Stimulated activated naive CD4-positive, alpha-beta T cell (primary cell): Measurements from ENCODE around the gene PLEKHA8.

Experiments used
- DNase-seq, 6 experiments: peaks; one replicate each; lab custom pipeline; 2025; lab: John Stamatoyannopoulos, UW

PLEKHA8 gene

GRCh38 chr7:30028216-30028748, at the start of gene PLEKHA8:
TSS of gene PLEKHA8 (plus strand) at chr7:30028412. CDS start at chr7:30028763, 351 bp downstream.
- DNase-seq = peak; percentile 72 to 94 (median 81)

DNA sequence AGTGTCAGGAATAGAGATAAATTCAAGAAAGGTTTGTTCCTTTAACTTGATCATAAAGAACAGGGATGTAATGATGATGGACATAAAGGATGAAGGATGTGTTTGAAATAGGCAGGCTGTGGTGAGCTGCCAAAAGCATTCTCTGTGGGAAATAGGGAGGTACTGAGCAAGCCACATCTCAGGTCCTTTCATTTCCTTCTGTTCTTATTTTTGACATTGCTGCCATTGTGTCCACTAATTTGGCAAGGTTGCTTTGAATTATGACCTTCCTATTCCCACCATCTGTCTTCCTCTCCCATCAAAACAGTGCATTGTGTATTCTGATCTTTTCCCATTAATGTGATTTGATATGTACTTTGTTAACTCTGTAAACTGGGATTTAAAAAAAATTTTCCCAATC, 48.1 kb upstream of the PLEKHA8 start:
- no peak for DNase-seq

DNA sequence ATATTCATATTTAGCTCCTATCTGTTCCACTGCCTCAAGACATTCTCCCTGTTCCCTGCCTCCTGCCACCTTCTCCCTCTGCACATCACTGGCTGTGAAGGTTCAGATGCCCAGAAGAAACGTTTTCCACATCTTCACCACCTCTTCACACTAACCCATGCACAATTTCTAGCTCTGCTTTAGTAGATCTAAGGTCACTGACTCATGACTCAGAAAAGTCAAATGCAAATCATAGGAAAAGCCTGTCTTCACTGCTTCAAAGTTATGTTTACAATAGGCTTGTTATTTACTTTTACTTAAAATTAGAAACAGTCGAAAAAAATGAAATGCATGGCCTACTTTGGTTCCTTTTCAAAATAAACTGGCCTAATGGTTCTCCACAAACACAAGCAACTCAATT, 41.1 kb upstream of the PLEKHA8 start:
- no peak for DNase-seq

DNA sequence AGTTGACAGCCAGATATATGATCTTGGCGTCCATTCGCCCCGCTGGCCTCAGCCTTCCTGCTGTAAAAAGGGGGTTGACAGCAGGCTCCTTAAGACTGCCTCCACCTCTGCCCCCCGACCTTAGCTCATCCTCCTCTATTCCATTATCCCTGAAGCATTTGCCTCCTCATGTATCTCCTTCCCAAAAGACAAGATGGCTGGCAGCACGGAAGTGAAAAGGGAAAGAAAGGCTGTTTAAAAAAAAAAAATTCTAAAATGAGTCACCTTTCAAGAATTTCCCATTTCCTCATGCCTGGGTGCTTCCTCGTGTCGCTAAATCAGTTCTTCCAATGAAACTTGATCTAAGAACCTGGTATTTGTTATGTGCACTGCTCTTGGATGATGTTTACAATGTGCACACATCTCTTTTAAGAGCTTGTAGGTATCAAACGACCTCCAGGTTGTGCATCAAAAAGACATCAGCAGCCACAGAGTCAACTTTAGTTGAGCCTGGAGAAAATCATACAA, 40.3 kb upstream of the PLEKHA8 start:
- DNase-seq = no peak

DNA sequence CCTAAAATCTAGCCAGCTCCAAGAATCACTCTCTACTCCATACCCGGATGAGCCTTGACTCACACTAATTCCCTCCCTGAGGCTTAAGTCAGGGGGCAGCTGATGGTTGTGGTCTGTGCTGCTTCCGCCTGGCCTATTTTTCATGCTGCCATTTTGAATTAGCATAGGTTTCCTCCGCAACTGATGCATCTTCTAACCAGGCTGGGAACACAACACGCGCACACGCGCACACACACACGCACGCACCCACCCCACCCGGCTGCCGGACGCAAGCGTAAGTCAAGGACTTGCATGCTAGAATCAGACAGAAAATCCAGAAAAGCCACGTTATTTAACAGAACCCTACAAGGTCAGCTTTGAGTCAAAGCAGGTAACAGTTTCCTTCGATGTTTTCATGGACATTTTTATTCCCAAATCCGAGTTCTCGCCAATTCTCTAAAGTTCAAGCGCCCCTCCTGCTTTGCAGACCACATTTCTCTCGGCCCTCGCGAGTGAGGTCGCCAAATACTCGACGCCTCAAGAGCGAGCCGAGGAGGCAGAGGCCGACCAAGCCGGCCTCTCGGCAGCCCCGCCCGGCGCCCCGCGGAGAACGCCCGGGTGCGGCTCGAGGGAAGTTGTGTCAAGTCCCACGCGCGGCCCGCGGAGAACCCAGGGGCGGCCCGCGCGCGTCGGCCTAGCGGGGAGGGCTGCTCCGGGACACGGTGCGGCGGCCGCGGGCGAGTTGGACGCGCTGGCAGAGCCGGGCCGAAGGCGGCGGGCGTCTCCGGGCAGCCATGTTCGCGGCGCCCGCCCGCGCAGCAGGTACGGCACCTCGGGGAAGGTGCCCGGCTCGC, 39.6 kb upstream of the PLEKHA8 start:
- peak in 4 of 6 experiments; percentile 14 to 37 (median 19) for DNase-seq

DNA sequence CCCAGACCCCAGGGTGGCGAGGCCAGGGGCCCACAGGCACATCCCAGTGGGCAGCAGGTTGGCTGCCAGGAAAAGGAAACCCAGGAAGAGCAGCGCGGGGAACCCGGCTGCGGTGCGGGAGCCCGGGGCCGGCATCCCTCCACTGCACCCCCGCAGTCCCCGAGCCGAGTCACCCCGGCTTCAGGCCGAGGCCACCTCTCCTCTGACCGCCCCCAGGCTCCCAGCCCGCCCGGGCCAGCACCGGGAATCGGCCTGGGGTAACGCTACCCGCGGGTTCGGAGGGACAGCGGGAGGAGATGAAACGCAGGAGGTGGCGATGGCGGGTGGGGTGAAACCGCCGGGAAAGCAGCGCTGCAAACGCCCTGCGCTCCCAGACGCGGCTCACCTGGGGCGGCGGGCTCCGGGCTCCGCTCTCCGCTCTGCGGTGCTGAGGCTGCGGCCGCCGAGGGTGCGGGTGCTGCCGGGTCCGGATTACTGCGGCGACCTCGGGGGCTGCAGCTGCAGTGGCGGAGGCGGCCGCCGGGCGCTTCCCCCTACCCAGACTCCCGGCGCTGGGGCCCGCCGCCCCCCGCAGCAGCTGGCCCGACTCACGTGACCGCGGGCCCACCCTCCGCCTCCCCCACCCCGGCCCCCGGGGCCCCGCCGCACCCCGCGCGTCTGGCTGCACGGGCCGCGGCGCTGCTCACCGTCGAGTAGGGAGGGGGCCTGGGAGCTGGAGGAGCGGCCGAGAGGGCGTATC, 38.8 kb upstream of the PLEKHA8 start, which contains the start of gene SCRN1:
SCRN1 (minus strand) TSS at position 545 of the 739 bp plus-strand sequence. CDS start 20,734 bp downstream, outside the sequence.
- DNase-seq = peak in 2 of 6 experiments; percentile 18 to 37

- no peak for DNase-seq
These were observed 37.3 kb upstream of the PLEKHA8 start for GRCh38 chr7:29990931-29991330.

DNA sequence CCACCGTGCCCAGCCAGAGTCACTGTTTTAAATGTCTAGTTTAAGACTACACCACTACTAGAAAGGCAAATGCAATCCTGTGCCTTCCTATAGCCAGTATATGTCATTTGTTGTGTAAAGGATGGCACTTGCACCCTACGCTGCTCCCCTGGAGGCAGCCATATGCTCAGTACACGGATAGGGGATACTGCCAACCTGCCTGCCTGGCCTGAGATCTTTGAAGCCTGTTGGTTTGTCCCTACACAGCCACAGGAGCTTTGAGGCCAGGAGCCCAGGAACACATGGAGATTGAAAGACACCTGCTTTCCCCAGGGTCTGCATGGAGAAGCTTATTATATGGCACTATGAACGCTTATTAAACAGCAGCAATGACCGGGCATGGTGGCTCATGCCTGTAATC, 36.3 kb upstream of the PLEKHA8 start:
- DNase-seq = no peak

DNA sequence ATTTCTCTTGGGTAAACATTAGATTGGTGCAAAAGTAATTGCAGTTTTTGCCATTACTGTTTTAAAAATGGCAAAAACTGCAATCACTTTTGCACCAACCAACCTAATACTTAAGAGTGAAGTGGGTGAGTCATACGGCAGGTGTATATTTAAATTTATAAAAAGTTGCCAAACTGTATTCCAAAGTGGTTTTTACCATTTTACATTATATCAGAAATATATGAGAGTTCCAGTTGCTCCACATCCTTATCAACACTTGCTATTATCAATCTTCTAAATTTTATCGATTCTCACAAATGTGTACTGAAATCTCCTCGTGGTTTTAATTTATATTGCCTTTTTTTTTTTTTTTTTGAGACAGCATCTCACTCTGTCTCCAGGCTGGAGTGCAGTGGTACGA, 35.1 kb upstream of the PLEKHA8 start:
- DNase-seq = no peak

DNA sequence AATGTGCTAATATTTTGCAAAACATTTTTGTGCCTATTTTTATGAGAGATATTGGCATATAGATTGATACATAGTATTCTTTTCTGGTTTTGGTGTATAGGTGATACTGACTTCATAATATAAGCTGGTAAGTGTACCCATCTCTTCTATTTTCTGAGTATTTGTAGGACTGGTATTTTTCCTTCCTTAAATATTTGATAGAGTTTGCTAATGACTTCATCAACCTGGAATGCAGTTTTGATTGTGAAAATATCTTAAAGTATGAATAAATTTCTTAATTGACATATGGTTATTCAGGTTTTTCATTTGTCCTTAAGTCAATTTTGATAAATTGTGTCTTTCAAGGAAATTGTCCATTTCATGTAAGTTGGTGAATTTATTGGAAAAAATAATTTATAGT, 32.6 kb upstream of the PLEKHA8 start:
- no peak for DNase-seq

GRCh38 chr7:29996321-29996720, 31.9 kb upstream of the PLEKHA8 start:
- no peak for DNase-seq

DNA sequence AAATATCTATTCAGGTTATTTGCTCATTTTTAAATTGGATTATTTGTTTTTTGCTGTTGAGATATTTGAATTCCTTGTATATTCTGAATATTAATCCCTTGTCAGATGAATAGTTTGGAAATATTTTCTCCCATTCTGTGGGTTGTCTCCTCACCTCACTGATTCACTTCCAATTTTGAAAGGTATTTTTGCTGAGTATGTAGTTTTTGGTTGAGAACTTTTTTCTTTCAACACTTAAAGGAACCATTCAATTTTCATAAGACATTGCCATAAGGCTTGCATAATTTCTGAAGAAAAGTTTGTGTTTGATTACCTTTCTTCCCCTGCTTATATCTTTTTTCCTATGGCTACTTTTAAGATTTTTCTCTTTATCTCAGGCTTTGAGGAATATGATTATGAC, 29.7 kb upstream of the PLEKHA8 start:
- no peak for DNase-seq

- DNase-seq = no peak
These were observed 26.2 kb upstream of the PLEKHA8 start for GRCh38 chr7:30001998-30002397.

DNA sequence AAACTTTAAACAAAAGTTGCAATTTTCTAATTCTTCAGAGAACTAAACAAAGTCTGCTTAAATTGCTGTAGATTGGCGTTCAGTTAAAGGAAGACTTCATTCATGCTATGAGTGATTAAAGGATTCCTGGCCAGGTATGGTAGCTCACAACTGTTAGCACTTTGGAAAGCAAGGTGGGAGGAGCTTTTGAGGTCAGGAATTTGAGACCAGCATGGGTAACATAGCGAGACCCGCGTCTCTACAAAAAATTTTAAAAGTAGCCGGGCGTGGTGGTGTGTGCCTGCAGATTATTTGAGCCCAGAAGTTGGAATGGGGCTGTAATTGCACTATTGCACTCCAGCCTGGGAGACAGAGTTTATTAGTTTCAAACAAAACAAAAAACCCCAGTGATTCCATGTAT, 25.1 kb upstream of the PLEKHA8 start:
- no peak for DNase-seq

GRCh38 chr7:30005464-30005863, 22.7 kb upstream of the PLEKHA8 start:
- no peak for DNase-seq

GRCh38 chr7:30010021-30010420, 18.2 kb upstream of the PLEKHA8 start:
- no peak for DNase-seq

- no peak for DNase-seq
These were observed 15.5 kb upstream of the PLEKHA8 start for GRCh38 chr7:30012757-30013156.

DNA sequence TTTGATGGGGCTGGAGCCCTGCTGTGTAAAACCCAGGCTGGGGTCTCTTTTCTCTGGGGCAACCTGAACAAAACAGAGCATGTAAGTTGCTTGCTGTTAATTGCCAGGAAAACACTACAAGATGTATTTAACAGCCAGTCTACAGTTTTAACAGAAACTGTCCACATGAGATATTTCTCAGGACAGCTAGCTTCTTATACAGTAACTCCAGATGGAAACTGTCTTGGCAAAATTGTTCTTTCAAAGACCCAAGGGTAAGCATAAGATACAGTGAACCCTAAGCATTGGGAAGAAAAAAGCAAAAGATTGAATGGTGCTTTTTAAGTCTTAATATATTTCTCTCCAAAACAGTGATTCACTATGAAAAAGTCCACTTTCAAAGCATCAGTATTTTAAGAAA, 9.8 kb upstream of the PLEKHA8 start:
- no peak for DNase-seq

DNA sequence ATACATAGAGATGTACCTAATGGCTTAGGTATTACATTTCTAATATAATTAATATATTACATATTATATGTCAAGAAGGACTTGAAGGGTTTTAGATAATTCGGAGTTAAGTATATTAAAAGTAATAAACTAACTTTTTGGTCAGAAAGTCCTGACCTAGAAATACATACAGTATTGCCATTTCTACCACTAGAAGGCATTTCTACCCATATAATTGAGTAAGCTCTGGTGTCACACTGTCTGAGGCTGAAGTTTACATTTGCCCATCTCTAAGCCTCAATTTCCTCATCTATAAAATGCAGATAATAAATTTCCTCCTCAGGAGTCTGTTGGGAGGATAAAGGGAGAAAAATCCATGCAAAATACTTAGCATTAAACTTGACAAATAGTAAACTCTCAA, 8.8 kb upstream of the PLEKHA8 start:
- no peak for DNase-seq

- no peak for DNase-seq
These were observed 8.3 kb upstream of the PLEKHA8 start for GRCh38 chr7:30019960-30020359.

DNA sequence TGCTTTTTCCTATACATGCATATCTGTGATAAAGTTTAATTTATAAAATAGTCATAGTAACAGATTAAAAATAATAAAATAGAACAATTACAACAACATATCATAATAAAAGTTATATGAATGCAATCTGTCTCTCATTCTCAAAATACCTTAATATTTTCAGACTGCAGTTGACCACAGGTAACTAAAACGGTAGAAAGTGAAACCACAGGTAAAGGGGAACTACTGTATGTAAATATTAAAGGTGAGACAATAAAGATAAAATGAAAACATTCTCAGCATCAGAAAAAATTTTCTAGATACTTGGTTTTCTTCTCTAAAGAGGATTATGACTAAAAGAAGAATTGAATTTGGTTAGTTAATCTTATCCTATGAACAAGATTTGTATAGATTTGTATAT, 7.7 kb upstream of the PLEKHA8 start:
- no peak for DNase-seq

DNA sequence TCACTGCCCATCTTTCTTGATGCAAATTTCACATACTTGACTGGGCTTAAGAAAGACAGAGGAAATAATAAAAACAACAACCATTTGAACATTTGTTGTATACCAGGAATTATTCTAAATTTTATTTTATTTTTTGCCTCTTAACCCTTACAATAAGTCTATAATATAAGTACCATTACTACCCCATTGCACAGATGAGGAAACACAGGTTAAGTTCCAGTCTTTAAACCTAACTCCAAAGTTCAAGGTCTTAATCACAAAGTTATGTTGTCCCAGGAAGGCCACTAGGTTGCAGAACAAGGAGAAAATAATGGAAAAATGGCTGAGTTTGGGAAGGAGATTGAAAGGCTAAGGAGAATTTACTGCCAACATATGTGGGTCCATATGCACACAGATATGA, 5.2 kb upstream of the PLEKHA8 start:
- no peak for DNase-seq

DNA sequence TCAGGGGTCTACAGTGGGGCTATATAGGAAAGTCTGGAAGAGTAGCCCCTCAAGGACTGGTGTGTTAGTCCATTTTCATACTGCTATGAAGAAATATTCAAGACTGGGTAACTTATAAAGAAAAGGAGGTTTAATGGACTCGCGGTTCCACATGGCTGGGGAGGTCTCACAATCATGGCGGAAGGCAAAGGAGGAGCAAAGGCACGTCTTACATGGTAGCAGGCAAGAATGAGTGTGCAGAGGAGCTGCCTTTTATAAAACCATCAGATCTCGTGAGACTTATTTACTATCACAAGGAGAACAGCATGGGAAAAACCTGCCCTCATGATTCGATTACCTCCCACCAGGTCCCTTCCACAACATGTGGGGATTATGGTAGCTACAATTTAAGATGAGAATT, 4.7 kb upstream of the PLEKHA8 start:
- no peak for DNase-seq
